ENCODE measurements around the gene INPP5D.
"Not testable (repeated sequence)": the region's sequence is repeated elsewhere in the genome, so short reads cannot be mapped to it uniquely, and the experiment has no call there.

Gene INPP5D

DNA sequence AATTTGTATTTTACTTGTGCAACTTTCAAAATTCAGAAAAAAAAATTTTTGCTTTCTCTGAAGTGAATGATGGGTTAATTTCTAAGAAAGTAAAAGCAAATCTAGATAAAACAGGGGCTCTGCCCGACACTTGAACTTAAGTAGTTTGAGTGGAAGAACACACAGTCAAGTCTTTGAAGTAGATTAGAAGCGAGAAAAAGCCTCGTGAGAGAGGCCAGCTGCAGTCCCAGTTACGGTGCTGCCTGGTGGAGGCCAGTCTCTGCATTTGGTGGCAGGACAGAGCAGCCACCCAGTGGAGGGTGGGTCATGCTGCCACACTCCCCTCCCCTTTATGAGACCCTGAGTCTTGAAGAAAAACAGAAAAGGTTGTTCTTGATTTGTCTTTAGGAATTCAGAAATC is 81.8 kb downstream of the INPP5D start:
- DNase-seq (ENCODE audit: low spot score) = no peak

DNA sequence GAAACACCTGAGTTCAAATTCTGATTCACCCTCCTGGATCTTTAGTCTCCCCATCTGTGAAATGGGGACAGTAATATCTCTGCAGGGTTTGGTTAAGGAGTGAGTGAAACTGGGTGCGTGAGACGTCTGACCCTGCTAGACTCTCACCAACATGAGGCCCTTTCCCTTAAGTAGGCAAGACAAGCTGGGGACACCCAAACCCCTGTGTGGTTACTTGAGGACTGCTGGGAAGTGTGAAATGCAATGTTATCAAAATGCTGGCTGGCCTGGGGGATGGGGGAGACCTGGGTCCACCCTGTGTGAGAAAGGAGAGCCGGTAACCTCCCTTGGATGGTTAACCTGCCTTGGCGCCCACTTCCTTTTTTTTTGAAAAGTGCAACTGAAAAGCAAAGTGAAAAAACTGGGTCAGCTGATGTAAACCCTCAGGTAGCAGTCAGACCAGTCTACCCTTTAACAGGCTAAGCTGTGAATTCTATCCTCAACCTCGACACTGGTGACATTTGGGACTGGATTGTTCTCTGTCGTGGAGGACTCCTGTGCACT is 82.3 kb downstream of the INPP5D start:
- DNase-seq (ENCODE audit: low spot score) = no peak

DNA sequence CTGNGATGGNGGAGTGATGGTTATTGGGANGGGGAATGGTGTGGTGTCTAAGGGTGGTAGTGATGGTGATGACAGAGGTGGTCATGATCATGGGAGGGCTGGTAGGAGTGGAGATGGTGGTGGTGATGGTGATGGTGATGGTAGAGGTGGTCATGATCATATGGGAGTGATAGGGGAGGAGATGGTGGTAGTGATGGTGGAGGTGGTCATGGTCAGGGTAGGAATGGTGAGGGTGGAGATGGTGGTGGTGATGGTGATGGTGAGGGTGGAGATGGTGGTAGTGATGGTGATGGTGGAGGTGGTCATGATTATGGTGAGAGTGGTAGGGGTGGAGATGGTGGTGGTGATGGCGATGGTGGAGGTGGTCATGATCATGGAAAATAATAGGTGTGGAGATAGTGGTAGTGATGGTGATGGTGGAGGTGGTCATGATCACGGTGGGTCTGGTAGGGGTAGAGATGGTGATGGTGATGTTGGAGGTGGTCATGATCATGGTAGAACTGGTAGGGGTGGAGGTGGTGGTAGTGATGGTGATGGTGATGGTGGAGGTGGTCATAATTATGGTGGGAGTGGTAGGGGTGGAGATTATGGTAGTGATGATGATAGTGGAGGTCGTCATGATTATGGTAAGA is 83.7 kb downstream of the INPP5D start:
- DNase-seq (ENCODE audit: low spot score) = no peak

DNA sequence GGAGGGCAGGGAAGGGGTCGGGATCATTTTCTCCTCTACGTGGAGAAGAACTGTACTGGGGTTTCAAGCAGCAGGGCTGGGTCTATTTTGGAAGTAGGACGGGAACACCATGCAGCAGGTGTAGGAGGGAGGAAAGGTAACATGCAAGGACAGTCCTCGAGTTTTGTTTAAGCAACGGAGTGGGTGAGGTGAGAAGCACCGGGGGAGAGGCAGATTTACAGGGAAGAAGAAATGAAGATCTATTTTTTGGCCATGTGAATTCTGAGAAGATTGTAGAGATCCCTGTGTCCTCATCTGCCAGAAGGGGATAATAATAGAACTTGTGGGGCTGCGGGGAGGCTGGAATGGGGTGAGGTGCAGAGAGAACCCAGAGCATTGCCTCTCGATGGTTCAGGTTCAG is 85.6 kb downstream of the INPP5D start:
- DNase-seq (ENCODE audit: low spot score) = no peak

DNA sequence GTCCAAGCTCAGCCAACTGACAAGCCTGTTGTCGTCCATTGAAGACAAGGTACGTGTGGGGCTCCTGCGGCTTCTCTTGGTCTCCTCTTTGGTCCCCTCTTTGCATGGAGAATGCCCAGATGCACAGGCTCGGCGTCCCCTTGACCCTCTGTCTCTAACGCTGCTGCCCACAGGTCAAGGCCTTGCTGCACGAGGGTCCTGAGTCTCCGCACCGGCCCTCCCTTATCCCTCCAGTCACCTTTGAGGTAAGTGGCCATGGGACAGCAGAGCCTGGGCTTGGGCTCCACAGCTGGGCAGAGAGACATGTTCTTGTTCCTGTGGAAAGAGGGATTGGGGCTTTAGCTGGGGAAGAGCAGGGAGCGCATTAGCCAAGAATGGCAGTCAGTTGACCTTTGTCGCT is 86.1 kb downstream of the INPP5D start:
- no peak for DNase-seq (ENCODE audit: low spot score)

DNA sequence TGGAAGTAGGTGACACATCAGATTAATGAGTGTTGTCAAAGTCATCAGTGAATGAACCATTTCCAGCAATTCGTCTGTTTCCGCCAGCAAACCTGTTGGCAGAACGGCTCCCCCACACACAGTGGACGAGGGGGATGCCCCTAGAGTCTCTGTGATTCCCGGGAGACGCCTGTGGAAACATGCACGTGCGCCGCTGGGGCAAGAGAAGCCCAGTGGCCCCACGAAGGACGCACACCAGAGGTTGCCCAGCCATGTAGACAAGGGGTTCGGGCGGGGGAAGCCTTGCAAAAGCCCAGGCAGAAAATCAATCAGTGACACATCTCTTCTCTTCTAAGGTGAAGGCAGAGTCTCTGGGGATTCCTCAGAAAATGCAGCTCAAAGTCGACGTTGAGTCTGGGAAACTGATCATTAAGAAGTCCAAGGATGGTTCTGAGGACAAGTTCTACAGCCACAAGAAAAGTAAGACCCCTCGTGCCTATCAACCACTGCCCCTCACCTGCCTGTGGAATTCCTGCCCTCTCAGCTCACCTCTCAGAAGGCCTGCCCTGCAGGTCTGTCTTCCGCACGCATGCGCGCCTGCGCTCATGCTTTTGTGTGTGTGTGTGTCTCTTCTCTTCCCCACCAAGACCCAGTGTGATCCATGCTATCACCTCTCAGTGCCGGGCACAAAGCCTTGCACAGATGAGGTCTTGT is 87.1 kb downstream of the INPP5D start:
- no peak for DNase-seq (ENCODE audit: low spot score)

DNA sequence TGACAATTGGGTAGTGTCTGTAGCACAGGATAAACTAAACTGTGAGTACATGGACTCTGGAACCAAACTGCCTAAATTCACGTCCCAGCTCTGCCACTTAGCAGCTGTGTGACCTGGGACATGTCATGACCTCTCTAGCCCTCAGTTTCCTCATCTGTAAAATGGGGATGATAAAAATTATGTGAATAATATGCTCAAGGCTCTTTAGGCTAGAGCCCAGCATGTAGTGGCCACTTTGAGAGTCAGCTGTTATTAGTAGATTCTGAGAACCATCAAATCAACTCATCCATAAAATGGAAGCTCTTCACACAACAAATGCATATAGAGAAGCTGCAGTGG is 87.7 kb downstream of the INPP5D start:
- DNase-seq (ENCODE audit: low spot score) = no peak

DNA sequence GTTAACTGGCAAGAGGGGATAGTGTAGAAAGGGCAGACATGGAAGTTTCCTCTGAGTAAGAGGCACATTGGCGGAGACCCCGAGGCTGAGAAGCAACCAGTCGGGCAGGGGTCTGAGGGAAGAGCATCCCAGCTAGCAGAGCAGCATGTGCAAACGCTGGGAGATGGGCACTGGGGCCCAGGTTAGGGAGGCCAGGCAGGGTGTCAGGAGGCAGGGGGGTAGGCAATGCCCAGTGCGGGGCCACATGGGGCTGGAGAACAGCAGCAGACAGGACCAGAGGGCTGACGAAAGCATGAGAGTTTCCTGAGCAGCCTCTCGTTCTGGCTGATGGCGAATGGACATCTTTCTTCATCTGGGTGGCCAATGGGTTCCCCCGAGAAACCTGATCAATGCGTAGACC is 88.2 kb downstream of the INPP5D start:
- no peak for DNase-seq (ENCODE audit: low spot score)

DNA sequence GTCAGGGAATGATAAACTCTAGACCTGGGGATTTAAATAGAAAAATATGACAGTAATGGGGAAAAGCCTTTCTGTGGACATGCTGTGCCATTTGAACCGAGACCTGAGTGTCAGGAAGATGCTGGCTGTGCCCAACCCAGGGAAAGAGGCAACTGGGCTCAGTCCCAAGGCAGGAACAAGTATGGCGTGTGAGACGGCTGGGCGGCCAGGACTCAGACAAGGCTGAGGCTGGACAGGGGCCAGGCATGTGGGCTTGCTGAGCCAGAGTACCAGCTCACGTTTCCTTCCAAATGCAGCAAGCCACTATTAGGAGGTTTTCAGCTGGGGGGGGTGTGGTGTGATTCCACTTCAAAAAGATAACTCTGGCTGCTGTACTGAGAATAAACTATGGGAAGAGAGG is 92.4 kb downstream of the INPP5D start:
- DNase-seq (ENCODE audit: low spot score) = no peak

DNA sequence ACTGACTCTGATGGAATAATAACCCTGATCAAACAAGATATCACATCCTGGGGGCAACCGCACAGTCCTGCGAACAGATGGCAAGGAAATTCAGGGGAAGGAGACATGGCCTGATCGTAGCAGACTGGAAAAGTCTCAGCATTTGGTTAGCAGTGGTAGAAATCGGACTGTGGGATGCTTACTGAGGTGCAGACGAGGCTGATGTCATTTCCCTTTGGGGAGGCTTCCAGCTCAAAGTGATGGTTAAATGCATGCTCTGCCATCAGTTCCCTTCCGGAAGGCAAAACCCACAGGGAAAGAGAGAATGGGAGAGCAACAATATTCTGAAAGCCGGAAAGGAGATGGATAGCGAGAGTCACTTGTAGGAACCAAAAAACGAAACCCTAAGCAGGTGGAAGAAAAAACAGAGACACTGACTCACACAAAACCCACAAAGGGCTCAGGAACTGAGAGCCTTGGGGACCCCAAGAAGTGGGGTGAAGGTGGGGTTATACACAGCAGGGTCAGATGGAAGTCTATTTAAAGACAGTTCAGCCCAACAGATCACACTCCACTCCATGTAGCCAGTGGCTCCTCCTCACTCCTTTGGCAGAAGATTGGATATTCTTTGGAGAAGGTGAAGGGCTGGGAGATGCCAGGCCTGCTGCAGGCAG is 93.1 kb downstream of the INPP5D start:
- DNase-seq (ENCODE audit: low spot score) = no peak

DNA sequence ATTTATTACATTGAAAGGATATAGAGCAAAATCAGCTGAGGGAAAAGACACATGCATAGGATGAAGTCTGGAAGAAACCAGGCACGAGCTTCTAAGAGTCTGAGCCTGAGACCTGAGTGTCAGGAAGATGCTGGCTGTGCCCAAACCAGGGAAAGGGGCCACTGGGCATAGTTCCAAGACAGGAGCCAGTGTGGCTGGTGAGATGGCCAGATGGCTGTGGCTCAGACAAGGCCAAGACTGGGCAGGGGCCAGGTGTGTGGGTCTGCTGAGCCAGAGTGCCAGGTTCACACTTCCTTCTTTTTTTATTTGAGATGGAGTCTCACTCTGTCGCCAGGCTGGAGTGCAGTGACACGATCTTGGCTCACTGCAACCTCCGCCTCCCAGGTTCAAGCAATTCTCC is 95.9 kb downstream of the INPP5D start:
- no peak for DNase-seq (ENCODE audit: low spot score)

DNA sequence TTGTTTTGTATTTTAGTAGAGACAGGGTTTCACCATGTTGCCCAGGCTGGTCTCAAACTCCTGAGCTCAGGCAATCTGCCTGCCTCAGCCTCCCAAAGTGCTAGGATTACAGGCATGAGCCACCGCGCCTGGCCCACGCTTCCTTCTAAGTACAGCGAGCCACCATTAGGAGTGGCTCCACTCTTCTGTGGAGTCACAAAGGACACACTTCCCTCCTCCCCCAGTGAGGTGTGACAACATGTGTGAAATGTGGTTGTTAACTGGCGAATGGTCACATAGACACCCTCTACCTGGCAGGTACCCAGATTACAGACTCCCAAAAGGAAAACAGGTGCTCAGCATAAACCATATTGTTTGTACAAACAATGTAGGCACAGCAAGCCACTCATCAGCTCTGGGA is 96.3 kb downstream of the INPP5D start:
- DNase-seq (ENCODE audit: low spot score) = not testable (repeated sequence)

DNA sequence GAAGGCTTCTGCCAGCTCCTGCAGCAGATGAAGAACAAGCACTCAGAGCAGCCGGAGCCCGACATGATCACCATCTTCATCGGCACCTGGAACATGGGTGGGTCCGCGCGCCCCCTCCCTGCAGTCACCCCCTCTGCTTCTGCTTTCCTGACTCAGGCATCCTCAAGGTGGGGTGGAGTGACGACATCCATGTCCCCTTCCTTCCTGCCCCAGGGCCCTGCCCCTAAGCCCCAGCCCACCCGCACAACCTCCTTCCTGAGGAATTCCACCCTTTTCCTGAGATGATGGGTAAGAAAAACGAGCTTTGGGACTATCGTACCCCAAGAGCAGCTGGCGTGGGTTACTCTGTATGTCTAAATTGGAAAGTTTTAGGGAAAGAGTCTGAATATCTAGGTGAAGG is 101.6 kb downstream of the INPP5D start:
- DNase-seq (ENCODE audit: low spot score) = no peak

DNA sequence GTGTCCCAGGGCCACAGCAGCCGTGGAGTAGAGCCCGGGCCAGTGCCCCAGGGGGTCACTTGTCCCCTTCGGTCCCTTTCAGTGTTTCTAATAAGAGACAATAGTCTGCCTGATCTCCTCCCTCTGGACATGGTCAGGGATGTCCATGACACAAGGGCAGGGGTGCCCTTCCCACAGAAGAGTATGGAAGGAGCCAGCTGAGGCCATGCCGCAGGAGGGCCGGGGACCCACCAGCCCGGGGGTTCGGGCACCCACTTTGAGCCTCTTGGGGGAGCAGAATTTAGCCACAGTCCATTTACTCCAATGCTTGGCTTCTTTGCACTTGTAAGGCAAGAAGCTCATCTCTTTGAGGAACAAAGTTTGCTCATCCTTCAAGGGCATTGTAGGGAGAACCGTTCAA is 102.6 kb downstream of the INPP5D start:
- no peak for DNase-seq (ENCODE audit: low spot score)

DNA sequence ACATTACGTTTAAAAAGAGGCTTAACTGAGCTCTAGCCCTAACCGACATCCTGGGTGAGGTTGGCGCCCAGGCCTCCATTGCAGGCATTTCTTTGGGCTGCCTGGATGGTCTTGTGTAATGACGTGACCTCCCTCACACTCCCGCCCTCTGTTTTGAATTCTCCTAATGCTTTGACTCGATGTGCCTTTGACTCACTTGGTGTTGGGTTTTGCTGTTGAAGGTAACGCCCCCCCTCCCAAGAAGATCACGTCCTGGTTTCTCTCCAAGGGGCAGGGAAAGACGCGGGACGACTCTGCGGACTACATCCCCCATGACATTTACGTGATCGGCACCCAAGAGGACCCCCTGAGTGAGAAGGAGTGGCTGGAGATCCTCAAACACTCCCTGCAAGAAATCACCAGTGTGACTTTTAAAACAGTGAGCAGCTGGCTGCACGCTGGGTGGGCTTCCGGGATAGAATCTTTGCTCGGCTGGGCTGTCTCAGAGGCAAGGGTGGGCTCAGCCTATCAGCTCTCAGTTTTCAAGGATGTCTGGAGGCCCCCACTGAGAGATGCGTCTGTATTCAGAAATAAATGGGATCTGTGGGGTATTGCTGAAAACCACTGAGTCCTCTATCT is 103.5 kb downstream of the INPP5D start:
- DNase-seq (ENCODE audit: low spot score) = no peak

DNA sequence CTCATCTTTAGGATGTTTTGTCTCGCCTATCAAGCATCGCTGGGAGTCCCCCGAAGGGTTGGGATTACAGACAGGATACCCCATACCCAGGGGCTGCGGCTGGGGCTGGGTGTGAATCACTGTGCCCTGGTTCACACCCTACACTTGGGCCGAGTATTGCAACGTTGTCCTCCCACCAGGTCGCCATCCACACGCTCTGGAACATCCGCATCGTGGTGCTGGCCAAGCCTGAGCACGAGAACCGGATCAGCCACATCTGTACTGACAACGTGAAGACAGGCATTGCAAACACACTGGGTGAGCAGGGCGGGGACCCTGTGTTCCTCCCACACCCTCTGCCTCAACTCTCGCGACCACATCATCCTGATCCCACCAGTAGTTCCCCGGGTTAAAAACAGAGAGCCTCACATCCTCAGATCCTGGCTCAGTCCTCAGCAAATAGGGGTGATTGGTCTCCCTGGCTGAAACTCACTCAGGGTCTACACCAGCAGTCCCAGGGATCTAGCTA is 104.0 kb downstream of the INPP5D start:
- no peak for DNase-seq (ENCODE audit: low spot score)

DNA sequence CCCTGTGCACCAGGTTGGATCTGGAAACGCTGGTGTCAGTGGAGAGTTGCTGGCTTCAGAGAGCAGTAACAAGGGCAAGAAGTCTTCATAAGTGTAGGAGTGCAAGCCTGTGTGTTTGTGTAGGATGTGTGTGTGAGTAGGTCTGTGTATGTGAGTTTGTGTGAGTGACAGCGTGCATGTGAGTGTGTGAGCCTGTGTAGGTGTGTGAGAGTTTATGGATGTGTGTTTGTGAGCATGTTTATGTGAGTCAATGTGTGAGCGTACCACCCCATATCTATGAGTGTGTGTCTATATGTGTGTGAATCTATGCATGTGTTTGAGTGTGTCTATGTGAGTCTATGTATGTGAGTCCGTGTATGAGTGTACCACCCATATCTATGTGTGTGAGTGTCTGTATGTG is 104.8 kb downstream of the INPP5D start:
- no peak for DNase-seq (ENCODE audit: low spot score)

DNA sequence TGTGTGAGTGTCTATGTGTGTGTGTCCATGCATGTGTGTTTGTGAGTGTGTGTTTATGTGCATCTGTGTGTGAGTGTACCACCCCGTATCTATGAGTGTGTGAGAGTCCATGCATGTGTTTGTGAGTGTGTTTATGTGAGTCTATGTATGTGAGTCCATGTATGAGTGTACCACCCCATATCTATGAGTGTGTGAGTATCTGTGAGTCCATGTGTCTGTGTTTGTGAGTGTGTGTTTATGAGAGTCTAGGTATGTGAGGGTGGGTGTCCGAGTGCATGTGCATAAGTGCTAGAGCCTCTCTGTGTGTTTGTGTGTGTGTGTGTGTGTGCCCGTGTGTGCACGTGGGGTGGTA is 105.4 kb downstream of the INPP5D start:
- peak; percentile 17 for DNase-seq (ENCODE audit: low spot score)

DNA sequence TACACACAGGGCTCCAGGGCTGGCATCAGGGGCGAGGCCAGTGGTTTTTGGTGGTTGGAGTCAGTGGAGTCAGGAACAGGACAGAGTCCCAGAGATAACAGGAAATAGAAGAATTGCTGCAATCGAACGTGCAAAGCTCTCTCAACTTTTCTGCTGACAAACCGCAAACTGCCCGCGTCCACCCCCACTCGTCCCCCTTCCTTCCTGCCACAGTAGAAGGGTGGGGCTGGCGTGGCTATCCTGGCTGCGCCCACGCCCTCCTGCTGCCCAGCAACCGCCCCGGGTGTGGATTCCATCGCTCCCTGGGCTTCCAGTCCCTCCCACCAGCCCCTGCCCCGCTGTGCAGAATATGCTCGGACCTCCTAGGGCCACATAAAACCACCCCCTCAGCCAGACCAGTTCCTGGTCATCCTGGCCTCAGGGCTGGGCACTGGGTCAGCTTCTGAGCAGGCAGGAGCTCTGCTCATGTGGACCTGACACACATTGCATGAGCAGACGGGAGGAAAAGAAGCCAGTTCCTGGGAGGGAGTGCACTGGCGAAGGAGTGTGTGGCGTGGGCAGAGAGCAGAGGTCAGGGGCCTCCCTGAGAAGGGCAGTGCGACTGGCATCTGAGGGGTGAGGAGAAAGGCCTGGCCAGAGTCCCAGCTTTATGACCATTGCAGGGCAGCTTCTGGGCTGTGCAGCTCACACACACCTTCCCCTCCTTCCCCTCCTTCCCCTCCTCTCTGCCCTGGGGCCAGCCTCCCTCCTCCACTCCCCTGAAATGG is 105.9 kb downstream of the INPP5D start:
- peak; percentile 66 for DNase-seq (ENCODE audit: low spot score)

DNA sequence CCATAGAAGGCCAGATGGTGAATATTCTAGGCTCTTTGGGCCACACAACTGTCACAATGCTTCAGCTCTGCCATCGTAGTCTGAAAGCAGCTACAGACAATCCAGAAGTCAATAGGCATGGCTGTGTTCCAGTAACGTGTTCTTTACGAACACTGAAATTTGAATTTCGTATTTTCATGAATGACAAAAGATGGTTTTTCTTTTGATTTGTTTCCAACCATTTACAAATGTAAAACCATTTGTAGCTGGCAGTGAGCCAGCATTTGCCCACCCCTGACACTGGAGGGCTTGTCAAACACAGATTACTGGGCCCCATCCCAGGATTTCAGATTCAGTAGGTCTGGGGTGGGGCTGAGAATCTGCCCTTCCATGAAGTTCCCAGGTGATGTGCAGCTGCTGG is 108.3 kb downstream of the INPP5D start:
- DNase-seq (ENCODE audit: low spot score) = no peak

DNA sequence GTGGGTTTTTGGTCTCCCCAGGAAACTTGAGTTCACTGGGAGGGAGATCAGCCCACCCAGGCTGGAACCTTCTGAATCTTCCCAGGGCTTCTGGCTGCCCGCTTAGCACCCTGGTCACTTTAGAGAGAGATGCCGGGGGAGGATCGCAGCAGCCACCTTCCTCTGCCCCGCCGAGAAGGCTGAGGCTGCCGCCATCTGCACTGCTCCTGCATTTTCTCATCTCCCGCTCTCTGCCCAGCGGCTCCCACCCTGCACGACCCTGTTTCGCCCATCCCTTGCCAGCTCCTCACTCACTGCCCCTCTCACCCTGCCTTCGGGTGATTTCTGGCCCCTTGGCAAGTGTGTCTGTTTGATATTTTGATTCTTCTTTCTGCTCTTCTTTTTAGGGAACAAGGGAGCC is 108.8 kb downstream of the INPP5D start:
- DNase-seq (ENCODE audit: low spot score) = no peak

DNA sequence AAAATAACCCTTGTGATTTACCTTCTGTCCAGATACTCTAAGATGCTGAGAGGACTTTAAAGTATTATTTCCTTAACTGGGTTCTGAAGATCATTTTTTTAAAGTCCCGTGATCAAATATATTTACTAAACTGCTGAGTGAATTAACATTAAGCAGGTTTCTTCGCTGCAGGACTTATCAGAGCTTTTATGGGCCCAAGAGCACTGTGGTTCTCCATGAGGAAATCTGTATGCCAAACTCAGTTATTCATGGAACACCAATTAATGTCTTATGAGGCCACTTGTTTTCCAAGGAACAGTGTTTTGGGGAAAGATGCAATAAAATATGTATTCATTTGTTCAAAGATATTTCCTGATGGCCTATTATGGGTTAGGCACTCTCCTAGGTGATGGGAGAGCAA is 111.2 kb downstream of the INPP5D start:
- DNase-seq (ENCODE audit: low spot score) = no peak
